ENCODE measurements around the gene TROAP. TPM values are rescaled to one million over a fixed set of nuclear protein-coding genes. Genes with fewer than 3 reads are reported as not detected.

The TROAP gene
- total and polyA plus RNA-seq, 9 of the 15 experiments (the other 6 are each of a cell fraction or from before 2014, with no cell fraction given) = 46.4 to 171 (median 59.8) TPM

DNA sequence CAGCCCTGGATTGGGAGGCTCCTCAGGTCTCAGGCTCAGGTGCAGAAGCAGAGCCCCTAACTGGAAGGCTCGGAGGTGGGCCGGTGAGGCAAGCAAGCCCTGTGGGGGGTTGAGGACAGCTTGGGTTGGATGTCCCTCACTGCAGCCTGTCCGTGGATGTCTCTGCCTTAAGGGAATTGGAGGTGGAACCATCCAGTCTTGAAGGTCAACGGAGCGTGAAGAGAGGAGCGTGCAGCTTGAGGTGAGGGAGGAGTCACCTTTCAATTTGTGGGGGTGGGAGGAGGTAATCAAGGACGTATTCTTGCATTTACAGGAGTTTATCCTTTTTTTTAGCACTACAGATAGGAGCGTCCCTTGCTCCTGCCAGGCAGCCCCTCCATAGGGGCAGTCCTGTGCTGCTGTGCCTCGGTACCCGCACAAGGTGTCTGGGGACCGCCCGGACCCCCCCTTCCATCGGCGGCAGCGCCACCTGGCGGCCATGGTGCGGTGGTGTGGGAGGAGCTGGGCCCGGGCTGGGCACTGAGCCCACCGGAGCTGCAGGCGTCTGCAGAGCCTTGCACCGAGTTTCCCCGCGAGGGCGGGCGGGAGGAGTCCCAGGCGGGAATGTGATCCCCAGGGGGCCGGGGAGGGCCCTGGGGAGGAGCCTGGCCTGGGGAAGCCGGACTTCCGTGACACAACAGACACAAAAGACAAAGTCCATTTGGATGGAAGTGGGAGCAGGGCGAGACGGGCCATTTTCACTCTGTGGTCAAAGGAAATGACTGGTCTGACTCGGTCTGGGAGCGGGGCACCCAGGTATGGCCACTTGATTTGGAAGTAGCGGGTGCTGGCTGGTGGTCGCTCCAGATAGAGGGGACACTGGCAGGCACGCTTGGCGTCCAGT is 24.5 kb downstream of the TROAP start (continued):
- TF ChIP-seq, protein P1, sequence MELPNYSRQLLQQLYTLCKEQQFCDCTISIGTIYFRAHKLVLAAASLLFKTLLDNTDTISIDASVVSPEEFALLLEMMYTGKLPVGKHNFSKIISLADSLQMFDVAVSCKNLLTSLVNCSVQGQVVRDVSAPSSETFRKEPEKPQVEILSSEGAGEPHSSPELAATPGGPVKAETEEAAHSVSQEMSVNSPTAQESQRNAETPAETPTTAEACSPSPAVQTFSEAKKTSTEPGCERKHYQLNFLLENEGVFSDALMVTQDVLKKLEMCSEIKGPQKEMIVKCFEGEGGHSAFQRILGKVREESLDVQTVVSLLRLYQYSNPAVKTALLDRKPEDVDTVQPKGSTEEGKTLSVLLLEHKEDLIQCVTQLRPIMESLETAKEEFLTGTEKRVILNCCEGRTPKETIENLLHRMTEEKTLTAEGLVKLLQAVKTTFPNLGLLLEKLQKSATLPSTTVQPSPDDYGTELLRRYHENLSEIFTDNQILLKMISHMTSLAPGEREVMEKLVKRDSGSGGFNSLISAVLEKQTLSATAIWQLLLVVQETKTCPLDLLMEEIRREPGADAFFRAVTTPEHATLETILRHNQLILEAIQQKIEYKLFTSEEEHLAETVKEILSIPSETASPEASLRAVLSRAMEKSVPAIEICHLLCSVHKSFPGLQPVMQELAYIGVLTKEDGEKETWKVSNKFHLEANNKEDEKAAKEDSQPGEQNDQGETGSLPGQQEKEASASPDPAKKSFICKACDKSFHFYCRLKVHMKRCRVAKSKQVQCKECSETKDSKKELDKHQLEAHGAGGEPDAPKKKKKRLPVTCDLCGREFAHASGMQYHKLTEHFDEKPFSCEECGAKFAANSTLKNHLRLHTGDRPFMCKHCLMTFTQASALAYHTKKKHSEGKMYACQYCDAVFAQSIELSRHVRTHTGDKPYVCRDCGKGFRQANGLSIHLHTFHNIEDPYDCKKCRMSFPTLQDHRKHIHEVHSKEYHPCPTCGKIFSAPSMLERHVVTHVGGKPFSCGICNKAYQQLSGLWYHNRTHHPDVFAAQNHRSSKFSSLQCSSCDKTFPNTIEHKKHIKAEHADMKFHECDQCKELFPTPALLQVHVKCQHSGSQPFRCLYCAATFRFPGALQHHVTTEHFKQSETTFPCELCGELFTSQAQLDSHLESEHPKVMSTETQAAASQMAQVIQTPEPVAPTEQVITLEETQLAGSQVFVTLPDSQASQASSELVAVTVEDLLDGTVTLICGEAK (IDR thresholded peaks at IDR 0.05) = no peak
- TF ChIP-seq, protein P1 (CRISPR knock-in tag; IDR thresholded peaks at IDR 0.05) = no peak
- TF ChIP-seq ZNF3 (CRISPR knock-in tag; IDR thresholded peaks at IDR 0.05) = no peak
- TF ChIP-seq ZNF778 (CRISPR knock-in tag; IDR thresholded peaks at IDR 0.05) = no peak
- TF ChIP-seq, protein P2, sequence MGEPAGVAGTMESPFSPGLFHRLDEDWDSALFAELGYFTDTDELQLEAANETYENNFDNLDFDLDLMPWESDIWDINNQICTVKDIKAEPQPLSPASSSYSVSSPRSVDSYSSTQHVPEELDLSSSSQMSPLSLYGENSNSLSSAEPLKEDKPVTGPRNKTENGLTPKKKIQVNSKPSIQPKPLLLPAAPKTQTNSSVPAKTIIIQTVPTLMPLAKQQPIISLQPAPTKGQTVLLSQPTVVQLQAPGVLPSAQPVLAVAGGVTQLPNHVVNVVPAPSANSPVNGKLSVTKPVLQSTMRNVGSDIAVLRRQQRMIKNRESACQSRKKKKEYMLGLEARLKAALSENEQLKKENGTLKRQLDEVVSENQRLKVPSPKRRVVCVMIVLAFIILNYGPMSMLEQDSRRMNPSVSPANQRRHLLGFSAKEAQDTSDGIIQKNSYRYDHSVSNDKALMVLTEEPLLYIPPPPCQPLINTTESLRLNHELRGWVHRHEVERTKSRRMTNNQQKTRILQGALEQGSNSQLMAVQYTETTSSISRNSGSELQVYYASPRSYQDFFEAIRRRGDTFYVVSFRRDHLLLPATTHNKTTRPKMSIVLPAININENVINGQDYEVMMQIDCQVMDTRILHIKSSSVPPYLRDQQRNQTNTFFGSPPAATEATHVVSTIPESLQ (CRISPR knock-in tag; IDR thresholded peaks at IDR 0.05) = no peak
- TF ChIP-seq KLF16 (IDR thresholded peaks at IDR 0.05) = peak; percentile 46; the same call in 1 of the 2 replicates
- 0 out of 2 replicates have a peak, but pooled peaks have one; percentile 24 for TF ChIP-seq SMAD4 (CRISPR knock-in tag; conservative IDR thresholded peaks at IDR 0.05)
- peak; percentile 56 for TF ChIP-seq SP1 (CRISPR knock-in tag; IDR thresholded peaks at IDR 0.05)
- peak; percentile 46 to 60; a peak in 3 of 4 replicates for TF ChIP-seq RAD21 (CRISPR knock-in tag; conservative IDR thresholded peaks at IDR 0.05 in 1 of 2, IDR thresholded peaks at IDR 0.05 in 1 of 2)
- TF ChIP-seq ZNF232 (CRISPR knock-in tag; IDR thresholded peaks at IDR 0.05) = no peak
- TF ChIP-seq ZNF707 (CRISPR knock-in tag; conservative IDR thresholded peaks at IDR 0.05) = no peak
- TF ChIP-seq SRSF3 (IDR thresholded peaks at IDR 0.05; ENCODE audit: insufficient read depth, low read length) = no peak
- no peak for TF ChIP-seq BRD9 (IDR thresholded peaks at IDR 0.05; ENCODE audit: low read depth, partially characterized antibody)
- TF ChIP-seq MAZ (CRISPR knock-in tag; conservative IDR thresholded peaks at IDR 0.05 in 1 of 2, IDR thresholded peaks at IDR 0.05 in 1 of 2) = peak; percentile 53 to 86
- TF ChIP-seq CBFA2T3 (IDR thresholded peaks at IDR 0.05) = no peak
- no peak for TF ChIP-seq MEF2D (tag; conservative IDR thresholded peaks at IDR 0.05; ENCODE audit: low read depth)

All from K562 (cell line).